GM12873 (cell line): ENCODE measurements around the gene TRIM15.

Source experiments
- CTCF ChIP-seq: IDR thresholded peaks from 2 replicates; pipeline ENCODE4 v1.5.1; 2012; ENCODE audit warnings: low read depth, mild to moderate bottlenecking, moderate library complexity, low read length, control low read depth; ENCODE audit not compliant: insufficient read depth; ENCODE audit errors: missing control alignments

TRIM15 gene

GRCh38 chr6:30155520-30156261 is 7.7 kb upstream of the TRIM15 start:
- no peak for TF ChIP-seq CTCF

GRCh38 chr6:30156262-30156599 is 7.1 kb upstream of the TRIM15 start:
- no peak for TF ChIP-seq CTCF

- TF ChIP-seq CTCF, result no peak
Measured at GRCh38 chr6:30156774-30157173, 6.6 kb upstream of the TRIM15 start.

- no peak for TF ChIP-seq CTCF
Measured at GRCh38 chr6:30157581-30157980, 5.8 kb upstream of the TRIM15 start.

- no peak for TF ChIP-seq CTCF
Measured at GRCh38 chr6:30157999-30158398, 5.3 kb upstream of the TRIM15 start.

GRCh38 chr6:30158475-30159040 is 4.8 kb upstream of the TRIM15 start:
- TF ChIP-seq CTCF, result no peak

GRCh38 chr6:30160008-30160784 is 3.1 kb upstream of the TRIM15 start:
- TF ChIP-seq CTCF, result no peak
